SK-N-SH (cell line): ENCODE data around the gene GRIK3.

Experiments used
- CTCF ChIP-seq: fragments of 200-600 bp; sonication (generic); IDR thresholded peaks from 2 replicates; pipeline ENCODE4 v1.6.1; 2017; ENCODE audit warnings: antibody characterized with exemption, mild to moderate bottlenecking, moderate library complexity
- EP300 ChIP-seq, 2 experiments: IDR thresholded peaks; 2 replicates each; pipeline versions ENCODE4 v1.4.0 to v1.6.1; 2012; ENCODE audit warnings: borderline replicate concordance in 1 of 2, low read depth in 1 of 2, low read length in 1 of 2
- EZH2phosphoT487 ChIP-seq: fragments of 200-600 bp; sonication (generic); IDR thresholded peaks from 2 replicates; pipeline ENCODE4 v1.6.1; 2017; ENCODE audit warnings: low read depth, mixed run types, mild to moderate bottlenecking, antibody characterized with exemption, moderate library complexity, borderline replicate concordance
- GABPA ChIP-seq: IDR thresholded peaks from 2 replicates; pipeline ENCODE4 v1.4.0; 2012; ENCODE audit warnings: low read depth, mild to moderate bottlenecking
- NRF1 ChIP-seq: IDR thresholded peaks from 2 replicates; pipeline ENCODE4 v1.6.1; 2012; ENCODE audit warnings: low read depth, mild to moderate bottlenecking, low read length
- PBX3 ChIP-seq: IDR thresholded peaks from 2 replicates; pipeline ENCODE4; 2012
- POLR2AphosphoS5 ChIP-seq: IDR thresholded peaks from 2 replicates; pipeline ENCODE4 v1.6.1; 2012; ENCODE audit warnings: low read depth, low read length
- RAD21 ChIP-seq: IDR thresholded peaks from 2 replicates; pipeline ENCODE4 v1.6.1; 2012; ENCODE audit warnings: mild to moderate bottlenecking, low read length
- REST ChIP-seq: IDR thresholded peaks from 2 replicates; pipeline ENCODE4 v1.6.1; 2012; ENCODE audit warnings: mild to moderate bottlenecking, low read depth, low read length, moderate library complexity
- SIN3A ChIP-seq: IDR thresholded peaks from 2 replicates; pipeline ENCODE4 v1.6.1; 2012; ENCODE audit warnings: low read depth, mild to moderate bottlenecking, low read length, moderate library complexity, borderline replicate concordance
- SMC3 ChIP-seq: IDR thresholded peaks from 2 replicates; pipeline ENCODE4 v1.6.1; 2012; ENCODE audit warnings: low read depth, low read length, improper control_type of control experiment
- TAF1 ChIP-seq: IDR thresholded peaks from 2 replicates; pipeline ENCODE4 v1.6.1; 2012; ENCODE audit warnings: low read depth, mild to moderate bottlenecking, low read length, moderate library complexity, borderline replicate concordance
- ZBTB33 ChIP-seq: IDR thresholded peaks from 2 replicates; pipeline ENCODE4 v1.4.0; 2012; ENCODE audit warnings: low read depth, borderline replicate concordance

- TF ChIP-seq POLR2AphosphoS5 (no peak), EZH2phosphoT487 (no peak), CTCF (no peak), SMC3 (no peak), GABPA (no peak), REST (no peak), PBX3 (no peak), SIN3A (no peak), EP300 (IDR thresholded peaks at IDR 0.05; ENCODE audit: borderline replicate concordance in 1 of 2, low read depth in 1 of 2, low read length in 1 of 2) (no peak), TAF1 (no peak), RAD21 (no peak), ZBTB33 (no peak), NRF1 (no peak)
Observed at GRCh38 chr1:36965275-36966159, 68.8 kb downstream of the GRIK3 start.
